Activated naive CD4-positive, alpha-beta T cell treated with anti-CD3 and anti-CD28 coated beads, Interleukin-2, amount 50 U/mL, for 24 hours (primary cell): ENCODE data around the gene ARHGAP26.

ENCODE experiments used
- H3K27ac Mint-ChIP-seq: one replicate; pipeline ENCODE4 v1.8.0; 2021; ENCODE audit warnings: mild to moderate bottlenecking, mixed read lengths
- H3K27me3 Mint-ChIP-seq: one replicate; pipeline ENCODE4 v1.8.0; 2021; ENCODE audit warnings: mixed read lengths
- H3K36me3 Mint-ChIP-seq: one replicate; pipeline ENCODE4 v1.8.0; 2021; ENCODE audit warnings: mixed read lengths
- H3K4me1 Mint-ChIP-seq: one replicate; pipeline ENCODE4 v1.8.0; 2021; ENCODE audit warnings: mixed read lengths
- H3K4me3 Mint-ChIP-seq: one replicate; pipeline ENCODE4 v1.8.0; 2021; ENCODE audit warnings: mild to moderate bottlenecking, mixed read lengths
- H3K9me3 Mint-ChIP-seq: one replicate; pipeline ENCODE4 v1.8.0; 2021; ENCODE audit warnings: mixed read lengths

The ARHGAP26 gene

DNA sequence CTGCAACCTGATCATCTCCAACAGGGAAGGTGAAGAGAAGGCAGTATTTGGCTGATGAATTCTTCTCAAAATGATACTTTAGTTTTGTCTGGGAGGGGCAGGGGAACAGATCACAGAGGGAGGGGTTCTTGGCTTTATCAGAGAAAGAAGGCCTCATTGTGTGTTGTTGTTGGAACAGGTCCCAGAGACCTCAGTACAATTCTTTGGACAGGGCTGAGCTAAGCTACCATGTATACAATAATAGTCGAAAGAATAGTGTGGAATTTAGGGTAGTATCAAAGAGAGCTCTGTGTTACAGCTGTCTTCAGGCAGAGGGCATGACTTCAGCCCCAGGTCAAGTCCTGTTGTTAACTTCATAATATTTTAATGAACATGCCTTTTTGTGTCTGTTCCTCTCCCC lies 39.9 kb downstream of the ARHGAP26 start:
- peaks cover 25% of the 10 kb centered on the region for H3K4me1 Mint-ChIP-seq
- H3K4me3 Mint-ChIP-seq: no peak overlapping the region
- H3K9me3 Mint-ChIP-seq: no peaks in the 10 kb centered on the region
- no peak overlapping the region for H3K27ac Mint-ChIP-seq
- H3K27me3 Mint-ChIP-seq: no peaks in the 10 kb centered on the region
- peaks cover 6% of the 10 kb centered on the region for H3K36me3 Mint-ChIP-seq

DNA sequence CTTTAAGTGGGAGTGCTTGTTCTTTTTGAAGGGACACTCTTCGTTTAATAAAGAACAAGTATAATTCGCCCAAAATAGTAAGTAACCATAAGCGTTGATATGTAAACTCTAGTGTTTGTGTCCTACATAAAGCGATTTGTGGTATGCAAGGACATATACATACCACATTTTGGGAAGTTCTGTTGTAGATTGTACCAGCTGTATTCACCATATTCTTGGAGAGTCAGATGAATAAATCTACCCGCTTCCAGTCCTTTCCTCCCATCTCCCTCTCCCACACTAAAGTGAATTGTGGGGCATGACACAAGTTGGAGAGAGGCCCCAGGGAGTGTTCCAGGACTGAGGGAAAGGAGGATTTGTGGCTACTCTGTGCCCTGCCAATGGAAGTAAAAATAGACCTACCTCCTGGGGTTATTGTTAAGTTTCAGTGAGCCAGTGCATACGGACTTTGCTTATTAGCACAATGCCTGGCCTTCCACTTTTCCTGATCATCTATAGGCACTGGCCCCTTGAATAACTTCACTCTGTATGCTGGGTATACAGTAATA lies 40.6 kb downstream of the ARHGAP26 start:
- Mint-ChIP-seq H3K9me3 (no peaks in the 10 kb centered on the region), H3K27me3 (no peaks in the 10 kb centered on the region), H3K27ac (no peak overlapping the region), H3K36me3 (peaks cover 6% of the 10 kb centered on the region), H3K4me3 (no peak overlapping the region), H3K4me1 (peaks cover 25% of the 10 kb centered on the region)

DNA sequence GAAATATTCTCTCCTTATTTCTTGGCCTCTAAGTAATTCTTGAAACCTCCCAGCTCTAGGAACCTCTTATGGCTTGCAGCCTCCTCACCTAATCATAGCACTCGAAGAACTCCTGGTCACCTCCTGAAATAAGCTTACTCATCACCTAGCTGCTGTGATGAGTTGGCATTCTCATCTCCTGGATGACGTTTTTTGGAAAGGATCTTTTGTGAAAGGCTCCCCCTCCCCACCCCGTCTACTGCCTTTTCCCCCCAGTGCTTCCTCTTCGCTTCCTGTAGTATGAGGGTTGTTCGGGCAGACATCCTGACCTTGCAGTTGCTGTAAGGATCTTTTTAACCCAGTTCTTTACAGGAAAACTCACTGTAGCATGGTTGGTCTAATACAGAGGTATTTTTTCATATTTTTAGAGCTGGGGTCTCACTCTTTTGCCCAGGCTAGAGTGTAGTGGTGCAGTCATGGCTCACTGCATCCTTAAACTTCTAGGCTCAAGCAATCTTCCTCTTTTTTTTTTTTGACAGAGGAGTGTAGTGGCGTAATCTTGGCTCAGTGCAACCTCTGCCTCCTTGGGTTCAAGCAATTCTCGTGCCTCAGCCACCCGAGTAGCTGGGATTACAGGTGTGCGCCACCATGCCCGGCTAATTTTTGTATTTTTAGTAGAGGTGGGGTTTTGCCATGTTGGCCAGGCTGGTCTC lies 41.8 kb downstream of the ARHGAP26 start:
- peaks cover 32% of the 10 kb centered on the region for H3K4me1 Mint-ChIP-seq
- H3K9me3 Mint-ChIP-seq: no peaks in the 10 kb centered on the region
- no peaks in the 10 kb centered on the region for H3K27me3 Mint-ChIP-seq
- H3K27ac Mint-ChIP-seq: no peak overlapping the region
- H3K4me3 Mint-ChIP-seq: no peak overlapping the region
- H3K36me3 Mint-ChIP-seq: peaks cover 6% of the 10 kb centered on the region

DNA sequence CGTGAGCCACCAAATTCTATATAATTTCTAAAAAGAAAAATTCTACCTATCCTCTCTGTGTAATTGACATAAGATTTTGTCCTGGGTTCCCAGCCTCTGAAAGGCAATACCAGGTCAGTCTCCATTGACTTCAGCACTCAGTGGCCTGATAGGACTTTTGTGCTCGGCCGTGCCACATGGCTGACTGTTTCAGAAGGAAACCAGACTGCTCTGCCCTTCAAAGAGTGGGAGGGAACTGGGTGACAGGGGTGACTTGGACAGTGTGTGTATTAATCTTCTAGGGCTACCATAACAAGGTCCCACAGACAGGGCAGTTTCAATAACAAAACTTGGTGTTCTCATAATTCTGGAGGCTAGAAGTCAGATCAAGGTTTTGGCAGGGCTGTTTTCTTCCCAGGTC lies 43.0 kb downstream of the ARHGAP26 start:
- H3K9me3 Mint-ChIP-seq: no peaks in the 10 kb centered on the region
- peaks cover 6% of the 10 kb centered on the region for H3K36me3 Mint-ChIP-seq
- H3K27me3 Mint-ChIP-seq: no peaks in the 10 kb centered on the region
- H3K4me1 Mint-ChIP-seq: peaks cover 34% of the 10 kb centered on the region
- no peak overlapping the region for H3K4me3 Mint-ChIP-seq
- no peak overlapping the region for H3K27ac Mint-ChIP-seq

DNA sequence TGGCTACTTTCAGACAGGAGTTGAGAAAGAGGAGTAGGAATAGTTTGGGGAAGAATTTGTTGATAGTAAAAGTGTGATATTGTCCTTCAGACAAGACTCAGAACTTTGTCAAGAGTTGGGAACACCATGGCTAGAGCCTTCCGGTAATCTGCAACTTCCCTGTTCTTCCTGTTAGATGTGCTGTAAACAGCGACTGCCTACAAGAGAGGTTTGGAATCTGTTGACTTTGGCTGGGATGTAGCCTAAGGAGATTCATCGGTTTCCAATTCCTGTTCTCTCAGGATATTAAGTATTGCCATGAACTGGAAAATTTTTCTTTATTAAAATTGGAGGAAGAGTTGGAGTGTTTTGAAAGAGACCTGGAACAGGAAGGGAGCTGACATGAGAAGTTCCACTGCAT lies 43.9 kb downstream of the ARHGAP26 start:
- no peaks in the 10 kb centered on the region for H3K27me3 Mint-ChIP-seq
- H3K36me3 Mint-ChIP-seq: peaks cover 4% of the 10 kb centered on the region
- no peaks in the 10 kb centered on the region for H3K9me3 Mint-ChIP-seq
- no peak overlapping the region for H3K4me3 Mint-ChIP-seq
- no peak overlapping the region for H3K27ac Mint-ChIP-seq
- peaks cover 27% of the 10 kb centered on the region for H3K4me1 Mint-ChIP-seq

DNA sequence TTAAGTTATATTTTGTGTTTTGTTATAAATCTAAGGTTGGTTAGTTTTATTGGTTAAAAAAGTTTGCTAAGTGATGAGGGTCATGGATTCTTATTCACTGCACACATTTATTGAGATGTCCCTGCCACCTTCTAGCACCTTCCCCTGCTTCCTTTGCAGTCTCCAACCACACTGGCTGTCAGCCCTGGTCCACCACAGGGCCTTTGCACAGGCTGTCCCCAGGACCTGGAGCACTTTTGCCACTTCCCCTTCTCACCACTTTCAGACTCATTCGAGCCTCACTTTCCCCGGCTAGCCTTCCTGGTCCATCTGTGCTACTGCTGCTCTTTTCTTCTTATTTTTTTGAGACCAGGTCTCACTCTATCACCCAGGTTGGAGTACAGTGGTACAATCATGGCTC lies 45.3 kb downstream of the ARHGAP26 start:
- Mint-ChIP-seq H3K27ac (no peak overlapping the region), H3K4me1 (peaks cover 25% of the 10 kb centered on the region), H3K36me3 (peaks cover 6% of the 10 kb centered on the region), H3K9me3 (no peaks in the 10 kb centered on the region), H3K27me3 (no peaks in the 10 kb centered on the region), H3K4me3 (no peak overlapping the region)

DNA sequence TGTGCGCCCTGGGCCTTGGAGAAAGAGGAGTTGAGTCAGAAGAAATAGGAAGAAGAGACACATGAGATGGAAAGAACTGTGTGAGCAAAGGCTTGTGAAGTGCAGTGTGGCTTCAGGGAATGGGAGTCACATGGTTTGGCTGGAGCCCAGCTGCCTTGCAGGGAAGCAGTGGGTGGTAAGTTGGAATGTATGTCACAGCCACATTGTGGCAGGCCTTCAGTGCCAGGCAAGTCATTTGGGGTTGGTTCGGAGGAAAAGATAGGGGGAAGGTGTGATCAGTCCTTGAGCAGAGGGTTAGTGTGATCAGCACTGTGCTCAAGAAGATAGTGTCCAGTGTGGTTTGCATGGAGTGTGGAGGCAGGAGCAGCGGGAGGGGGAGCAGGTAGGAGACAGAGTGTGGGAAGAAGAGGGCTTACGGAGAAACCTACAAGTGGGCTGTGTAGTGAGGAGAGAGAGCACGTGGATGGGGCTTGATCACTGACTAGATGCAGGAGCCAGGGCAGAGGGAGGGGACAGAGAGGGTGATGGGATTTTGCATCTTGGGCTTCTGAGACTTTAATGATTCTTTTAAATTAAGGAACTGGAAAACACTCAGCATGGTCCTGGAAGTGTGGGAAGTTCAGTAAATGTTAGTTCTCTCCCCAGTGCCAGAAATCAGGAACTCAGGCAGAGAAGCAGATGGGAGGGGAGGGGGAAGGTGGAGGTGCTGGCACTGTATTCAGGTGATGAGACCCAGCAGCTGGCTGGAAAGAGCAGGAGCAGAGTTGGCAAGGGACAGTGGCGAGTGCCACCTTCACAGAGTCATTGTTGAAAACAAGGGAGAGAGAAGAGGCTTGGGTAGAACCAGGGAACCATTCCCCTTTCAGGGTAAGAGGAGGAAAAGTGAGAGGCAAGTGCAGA lies 46.6 kb downstream of the ARHGAP26 start:
- no peak overlapping the region for H3K4me3 Mint-ChIP-seq

DNA sequence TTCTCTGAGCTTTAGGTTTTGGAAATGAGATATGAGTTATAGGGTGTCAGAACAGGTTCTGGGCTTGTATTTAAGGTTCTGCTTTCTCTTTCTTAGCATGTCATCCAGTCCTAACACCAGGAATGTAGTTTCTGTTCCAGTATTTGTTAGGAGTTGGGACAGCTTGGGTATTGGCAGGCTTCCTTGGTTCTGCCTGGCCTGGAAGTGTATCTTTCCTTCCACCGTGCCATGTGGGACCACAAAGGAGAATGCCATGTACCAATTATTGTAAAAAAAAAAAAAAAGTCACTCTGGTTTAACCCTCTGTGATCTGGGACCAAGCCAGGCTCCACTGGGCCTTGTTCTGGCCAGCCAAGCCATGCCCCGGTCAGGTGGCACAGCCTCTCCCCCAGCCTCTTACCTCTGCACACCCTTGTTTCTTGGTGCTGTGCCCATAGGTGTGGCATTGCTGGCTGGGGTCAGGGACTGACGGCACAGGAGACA lies 47.8 kb downstream of the ARHGAP26 start:
- no peak overlapping the region for H3K27ac Mint-ChIP-seq
- no peaks in the 10 kb centered on the region for H3K27me3 Mint-ChIP-seq
- H3K36me3 Mint-ChIP-seq: peaks cover 7% of the 10 kb centered on the region
- H3K4me1 Mint-ChIP-seq: peaks cover 43% of the 10 kb centered on the region
- H3K4me3 Mint-ChIP-seq: no peak overlapping the region
- no peaks in the 10 kb centered on the region for H3K9me3 Mint-ChIP-seq

More for the DNA sequence above, 46.6 kb downstream of the ARHGAP26 start:
- Mint-ChIP-seq H3K27me3 (no peaks in the 10 kb centered on the region), H3K9me3 (no peaks in the 10 kb centered on the region), H3K4me1 (peaks cover 34% of the 10 kb centered on the region), H3K27ac (peak overlapping the region; percentile 42), H3K36me3 (peaks cover 6% of the 10 kb centered on the region)

DNA sequence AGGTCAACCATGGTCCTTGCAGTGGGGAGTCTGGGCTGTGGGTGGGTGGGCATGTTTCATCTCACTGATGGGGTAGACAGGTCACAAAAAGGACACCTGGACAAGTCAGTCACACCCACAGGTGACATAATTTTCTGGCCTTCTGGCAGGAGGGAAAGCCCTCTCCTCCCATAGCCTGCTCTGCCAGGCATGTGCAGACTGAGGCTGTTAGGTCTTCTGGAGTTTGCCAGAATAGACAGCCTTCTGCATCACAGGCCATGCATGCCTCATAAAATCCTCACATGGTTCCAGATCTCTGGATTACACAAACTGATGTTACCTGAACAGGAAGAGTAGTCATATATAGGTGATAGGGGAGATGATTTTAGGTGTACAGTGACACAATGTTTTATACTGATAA lies 49.1 kb downstream of the ARHGAP26 start:
- no peak overlapping the region for H3K27ac Mint-ChIP-seq
- no peaks in the 10 kb centered on the region for H3K9me3 Mint-ChIP-seq
- H3K4me1 Mint-ChIP-seq: peaks cover 48% of the 10 kb centered on the region
- H3K36me3 Mint-ChIP-seq: peaks cover 6% of the 10 kb centered on the region
- no peaks in the 10 kb centered on the region for H3K27me3 Mint-ChIP-seq
- H3K4me3 Mint-ChIP-seq: no peak overlapping the region

DNA sequence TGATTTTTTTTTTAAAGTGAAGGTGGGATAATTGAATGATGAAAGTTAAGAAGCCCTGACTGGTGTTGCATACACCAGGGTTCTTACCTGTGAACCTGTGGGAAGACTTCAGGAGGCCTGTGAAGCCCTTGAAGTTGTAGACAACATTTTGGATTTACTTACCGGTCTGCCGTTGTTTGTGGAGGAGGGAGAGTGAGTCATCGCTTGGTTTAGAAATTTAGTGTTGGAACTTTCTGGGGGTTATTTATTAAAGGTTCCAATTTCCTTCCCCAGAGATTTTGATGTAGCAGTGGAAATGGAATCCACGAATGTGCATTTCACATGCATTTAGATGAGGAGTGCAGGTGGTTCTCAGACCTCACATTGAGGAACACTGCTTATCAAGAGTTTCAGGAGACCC lies 49.6 kb downstream of the ARHGAP26 start:
- Mint-ChIP-seq H3K4me1 (peaks cover 52% of the 10 kb centered on the region), H3K27me3 (no peaks in the 10 kb centered on the region), H3K9me3 (no peaks in the 10 kb centered on the region), H3K36me3 (peaks cover 4% of the 10 kb centered on the region), H3K27ac (no peak overlapping the region), H3K4me3 (no peak overlapping the region)

DNA sequence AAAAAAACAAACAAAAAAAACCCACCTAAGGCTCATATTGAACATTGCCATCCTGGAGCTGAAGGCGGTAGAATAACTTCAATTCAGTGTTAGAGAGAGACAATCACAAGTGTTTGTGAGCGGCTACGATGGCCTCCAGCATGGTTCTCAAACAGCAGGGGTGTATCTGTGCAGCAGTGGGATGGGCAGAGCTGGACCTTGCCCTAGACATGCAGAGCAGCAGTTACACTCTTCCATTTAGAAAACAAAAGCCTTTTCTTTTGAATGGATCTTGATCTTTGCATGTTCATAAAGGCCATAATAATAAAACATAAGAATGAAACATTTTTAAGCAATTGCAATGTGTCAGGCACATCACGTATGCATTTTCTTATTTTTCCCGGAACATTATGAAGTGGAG lies 50.3 kb downstream of the ARHGAP26 start:
- Mint-ChIP-seq H3K27me3 (no peaks in the 10 kb centered on the region), H3K4me1 (peaks cover 56% of the 10 kb centered on the region), H3K9me3 (no peaks in the 10 kb centered on the region), H3K36me3 (peaks cover 4% of the 10 kb centered on the region), H3K4me3 (no peak overlapping the region), H3K27ac (no peak overlapping the region)

DNA sequence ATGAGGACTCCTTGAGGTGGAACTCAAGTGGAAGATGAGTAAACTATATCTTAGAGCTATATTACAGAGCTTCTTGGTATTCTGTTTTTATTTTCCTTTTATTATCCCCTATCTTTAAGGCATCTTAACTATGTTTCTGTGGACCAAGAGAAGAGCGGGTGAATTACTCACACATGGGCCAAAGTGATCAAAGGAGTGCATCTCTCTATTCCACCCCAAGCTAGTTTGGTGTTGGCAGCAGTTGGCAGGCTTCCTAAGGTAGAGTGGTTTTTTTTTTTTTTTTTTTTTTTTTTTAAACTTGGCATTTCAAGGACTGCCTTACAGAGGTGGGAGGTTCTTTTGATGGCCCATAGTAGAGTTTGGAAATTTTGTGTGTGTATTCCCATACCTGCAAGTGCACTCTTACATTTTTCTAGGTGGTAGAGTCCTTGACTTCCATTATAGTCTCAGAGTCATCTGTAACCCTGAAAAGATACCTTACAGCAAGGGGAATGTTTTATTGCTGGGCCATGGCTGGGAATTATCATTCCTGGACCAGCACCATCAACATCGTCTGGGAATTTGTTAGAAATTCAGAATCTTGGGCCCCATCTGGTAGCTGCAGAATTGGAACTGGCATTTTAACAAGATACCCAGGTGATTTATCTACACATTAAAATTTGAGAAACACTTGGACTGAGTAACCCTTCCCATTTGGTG lies 51.0 kb downstream of the ARHGAP26 start:
- H3K4me1 Mint-ChIP-seq: peaks cover 61% of the 10 kb centered on the region
- no peak overlapping the region for H3K4me3 Mint-ChIP-seq
- no peaks in the 10 kb centered on the region for H3K27me3 Mint-ChIP-seq
- H3K27ac Mint-ChIP-seq: no peak overlapping the region
- no peaks in the 10 kb centered on the region for H3K9me3 Mint-ChIP-seq
- peaks cover 4% of the 10 kb centered on the region for H3K36me3 Mint-ChIP-seq

DNA sequence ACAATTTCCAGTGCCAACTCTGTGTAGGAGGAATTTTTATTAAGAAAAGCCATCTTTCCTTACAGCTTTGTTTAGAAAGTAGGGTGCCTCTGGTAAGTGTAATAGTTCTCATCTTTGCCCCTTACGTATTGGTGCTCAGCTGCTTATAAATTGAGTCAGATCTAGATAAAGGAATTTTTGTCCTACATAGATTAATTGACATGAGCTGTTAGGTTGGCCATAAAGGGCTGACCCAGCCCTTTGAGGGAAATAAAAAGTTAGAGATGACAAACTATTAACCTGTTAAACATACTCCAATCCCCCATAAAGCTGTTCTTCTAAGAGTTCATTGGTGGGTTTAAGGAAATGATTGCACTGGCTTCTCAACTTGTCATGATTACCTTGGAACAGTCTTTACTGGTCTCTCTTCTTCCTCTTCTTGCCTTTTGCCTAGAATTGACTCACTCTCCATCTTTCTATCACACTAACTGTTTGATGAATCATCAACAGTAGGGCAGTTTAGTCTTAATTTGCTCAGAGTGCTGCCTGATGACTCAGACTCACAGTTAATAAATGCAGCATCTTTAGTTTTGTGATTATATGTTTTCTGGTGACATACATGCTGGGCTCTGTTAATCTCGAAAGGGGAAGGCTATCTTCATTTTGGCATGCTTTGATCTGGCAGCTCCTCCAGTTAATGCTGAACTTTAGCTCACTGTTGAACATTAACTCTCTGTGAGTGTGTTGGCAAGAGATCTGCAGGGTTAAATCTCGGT lies 51.7 kb downstream of the ARHGAP26 start:
- Mint-ChIP-seq H3K4me3 (peak overlapping the region; percentile 5), H3K36me3 (peaks cover 4% of the 10 kb centered on the region), H3K27ac (peak overlapping the region; percentile 52), H3K27me3 (no peaks in the 10 kb centered on the region), H3K9me3 (no peaks in the 10 kb centered on the region), H3K4me1 (peaks cover 61% of the 10 kb centered on the region)

DNA sequence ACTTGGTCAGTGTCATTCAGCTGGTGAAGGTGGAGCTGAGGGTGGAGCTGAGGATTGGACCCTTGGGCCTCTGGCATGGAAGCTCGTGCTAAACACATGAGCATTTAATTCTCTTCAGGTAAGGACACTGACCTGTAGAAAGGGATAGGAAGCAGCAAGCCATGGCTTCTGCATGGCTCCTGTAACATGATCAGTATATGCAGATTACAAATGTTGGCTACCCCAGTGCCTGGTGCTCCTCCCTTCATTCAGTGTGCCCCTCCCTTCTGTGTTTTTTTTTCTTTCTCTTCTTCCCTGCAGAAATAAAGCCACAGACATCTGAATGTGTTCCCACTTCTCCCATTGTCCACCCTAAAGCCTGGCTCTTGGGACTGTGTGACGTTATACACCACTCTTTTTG lies 52.9 kb downstream of the ARHGAP26 start:
- no peak overlapping the region for H3K4me3 Mint-ChIP-seq
- H3K27ac Mint-ChIP-seq: no peak overlapping the region
- H3K27me3 Mint-ChIP-seq: no peaks in the 10 kb centered on the region
- H3K9me3 Mint-ChIP-seq: no peaks in the 10 kb centered on the region
- H3K36me3 Mint-ChIP-seq: peaks cover 4% of the 10 kb centered on the region
- H3K4me1 Mint-ChIP-seq: peaks cover 67% of the 10 kb centered on the region

DNA sequence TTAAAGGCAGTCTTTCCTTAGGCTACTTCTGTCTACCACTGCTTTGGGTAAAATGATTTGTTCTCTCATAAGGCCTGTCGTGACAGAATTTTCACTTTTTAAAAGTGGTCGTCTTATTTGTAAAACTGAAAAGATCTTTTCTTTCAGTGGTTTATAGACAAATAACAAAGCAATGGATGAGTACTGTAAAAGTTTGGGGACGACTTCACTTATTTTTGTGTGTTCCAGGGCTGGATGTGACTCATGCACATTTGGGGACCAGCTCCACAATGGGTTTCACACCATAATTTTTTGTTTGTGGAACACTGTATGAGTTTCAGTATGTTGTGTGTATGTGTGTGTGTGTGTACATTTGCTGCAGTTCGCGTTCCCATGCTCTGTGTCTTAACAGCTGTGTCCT lies 53.6 kb downstream of the ARHGAP26 start:
- Mint-ChIP-seq H3K4me1 (peaks cover 73% of the 10 kb centered on the region), H3K36me3 (peaks cover 4% of the 10 kb centered on the region), H3K27ac (no peak overlapping the region), H3K27me3 (no peaks in the 10 kb centered on the region), H3K4me3 (no peak overlapping the region), H3K9me3 (no peaks in the 10 kb centered on the region)
